ENCODE measurements around the gene NOC2L. TPM values are rescaled to one million over a fixed set of nuclear protein-coding genes. Genes with fewer than 3 reads are reported as not detected.

Gene NOC2L
- total and polyA plus RNA-seq, 9 of the 15 experiments (the other 6 are each of a cell fraction or from before 2014, with no cell fraction given) = 4.0 to 410 (median 200) TPM

GRCh38 chr1:921011-921837 lies 37.8 kb downstream of the NOC2L start (continued):
- TF ChIP-seq NR0B1 (IDR thresholded peaks at IDR 0.05; ENCODE audit: partially characterized antibody) (no peak), ZBED1 (IDR thresholded peaks at IDR 0.05) (peak; percentile 55; the same call in 1 of the 2 replicates), PYGO2 (tag; IDR thresholded peaks at IDR 0.05) (no peak), NR2C2 (CRISPR knock-in tag; IDR thresholded peaks at IDR 0.05) (no peak; the same call in 1 of the 2 replicates), NR2C2 (tag; IDR thresholded peaks at IDR 0.05) (peak; percentile 54), HOXB6 (CRISPR knock-in tag; IDR thresholded peaks at IDR 0.05; ENCODE audit: borderline replicate concordance) (no peak), ZNF644 (tag; IDR thresholded peaks at IDR 0.05; ENCODE audit: low read depth) (no peak), TCFL5 (CRISPR knock-in tag; conservative IDR thresholded peaks at IDR 0.05) (no peak), DMBX1 (CRISPR knock-in tag; IDR thresholded peaks at IDR 0.05; ENCODE audit: borderline replicate concordance) (no peak), ZC3H8 (IDR thresholded peaks at IDR 0.05) (no peak), SMAD3 (CRISPR knock-in tag; conservative IDR thresholded peaks at IDR 0.05) (no peak), ZNF217 (CRISPR knock-in tag; IDR thresholded peaks at IDR 0.05) (no peak), TARDBP (IDR thresholded peaks at IDR 0.05) (no peak), POLR3G (IDR thresholded peaks at IDR 0.05; ENCODE audit: extremely low read depth, insufficient read length, insufficient replicate concordance) (no peak), NR3C1 (CRISPR knock-in tag; IDR thresholded peaks at IDR 0.05) (no peak), VEZF1 (CRISPR knock-in tag; IDR thresholded peaks at IDR 0.05) (peak; percentile 97), YY1 (IDR thresholded peaks at IDR 0.05; ENCODE audit: borderline replicate concordance in 1 of 3, control insufficient read depth in 1 of 3, extremely low read depth in 1 of 3, insufficient read depth in 3 of 3, insufficient read length in 1 of 3, insufficient replicate concordance in 2 of 3, low read depth in 1 of 3, low read length in 2 of 3) (peak in 2 of 3 experiments; percentile 38 to 71), ZNF311 (CRISPR knock-in tag; IDR thresholded peaks at IDR 0.05) (no peak), NFIC (IDR thresholded peaks at IDR 0.05) (no peak; the same call in 1 of the 2 replicates), HOMEZ (CRISPR knock-in tag; IDR thresholded peaks at IDR 0.05) (no peak), TOE1 (IDR thresholded peaks at IDR 0.05; ENCODE audit: borderline replicate concordance) (peak; percentile 92), TOE1 (CRISPR knock-in tag; IDR thresholded peaks at IDR 0.05; ENCODE audit: borderline replicate concordance, low read depth) (no peak)
- TF ChIP-seq, protein P1, sequence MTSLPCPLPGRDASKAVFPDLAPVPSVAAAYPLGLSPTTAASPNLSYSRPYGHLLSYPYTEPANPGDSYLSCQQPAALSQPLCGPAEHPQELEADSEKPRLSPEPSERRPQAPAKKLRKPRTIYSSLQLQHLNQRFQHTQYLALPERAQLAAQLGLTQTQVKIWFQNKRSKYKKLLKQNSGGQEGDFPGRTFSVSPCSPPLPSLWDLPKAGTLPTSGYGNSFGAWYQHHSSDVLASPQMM (CRISPR knock-in tag; IDR thresholded peaks at IDR 0.05) = no peak
